CD4-positive, alpha-beta T cell treated with Interleukin-17A for 1 hour (primary cell): ENCODE results near the gene AP3S2.
"Not testable (repeated sequence)": the region's sequence is repeated elsewhere in the genome, so short reads cannot be mapped to it uniquely, and the experiment has no call there.

Experiments used
- DNase-seq: peaks from one replicate; pipeline ENCODE4 v3.0.0-alpha.2; 2020

Gene AP3S2

DNA sequence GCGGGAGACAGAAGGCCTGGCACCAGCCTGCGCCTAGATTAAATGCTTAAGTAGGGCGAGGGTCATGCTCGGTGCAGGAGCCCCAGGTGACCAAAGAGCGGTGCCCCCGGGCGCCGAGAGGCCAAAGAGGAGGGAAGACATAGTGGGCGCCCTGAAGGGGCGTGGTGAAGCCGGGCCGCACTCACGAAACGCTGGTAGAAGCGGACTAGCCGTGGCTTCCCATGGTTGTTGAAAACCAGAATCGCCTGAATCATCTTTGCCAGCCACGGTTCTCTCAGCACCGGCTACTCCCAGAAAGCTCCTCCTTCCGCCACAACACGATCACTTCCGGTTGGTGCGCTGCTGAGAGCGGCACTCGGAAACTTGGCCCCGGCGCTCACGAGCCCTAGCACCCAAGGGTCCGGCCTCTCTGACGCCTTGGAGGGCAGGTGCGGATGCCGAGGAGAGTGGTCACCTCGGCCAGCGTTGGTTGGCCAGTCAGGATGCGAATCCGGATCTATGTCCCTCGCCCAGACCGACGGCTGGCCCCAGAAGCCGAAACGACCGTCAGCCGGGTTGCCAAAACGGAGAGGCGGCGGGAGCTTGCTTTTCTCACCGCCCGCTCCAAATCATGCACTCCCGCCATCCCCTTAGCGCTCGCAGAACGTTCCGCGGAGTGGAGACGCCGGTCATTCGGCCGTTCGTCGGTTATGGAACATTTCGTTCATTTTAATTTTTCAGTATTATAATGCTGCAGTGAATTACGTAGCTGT is at the start of gene AP3S2:
Gene AP3S2, minus strand, starts transcription at position 299 of the 752 bp plus-strand sequence. Its CDS starts 45 bp downstream, at position 254.
- DNase-seq = peak; percentile 90

DNA sequence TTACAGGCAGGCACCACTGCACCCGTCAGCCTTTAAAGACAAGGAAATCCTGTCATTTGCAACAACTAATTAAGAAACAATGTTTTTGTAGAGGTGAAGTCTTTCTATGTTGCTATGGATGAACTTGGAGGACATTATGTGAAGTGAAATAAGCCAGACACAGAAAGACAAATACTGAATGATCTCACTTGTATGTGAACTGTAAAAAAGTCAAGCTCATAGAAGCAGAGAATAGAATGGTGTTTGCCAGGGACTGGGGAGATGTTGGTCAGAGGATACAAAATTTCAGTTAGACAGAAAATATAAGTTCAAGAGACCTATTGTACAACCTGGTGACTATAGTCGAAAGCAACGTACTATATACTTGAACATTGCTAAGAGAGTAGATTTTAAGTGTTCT is 46.1 kb upstream of the AP3S2 start:
- DNase-seq = no peak

DNA sequence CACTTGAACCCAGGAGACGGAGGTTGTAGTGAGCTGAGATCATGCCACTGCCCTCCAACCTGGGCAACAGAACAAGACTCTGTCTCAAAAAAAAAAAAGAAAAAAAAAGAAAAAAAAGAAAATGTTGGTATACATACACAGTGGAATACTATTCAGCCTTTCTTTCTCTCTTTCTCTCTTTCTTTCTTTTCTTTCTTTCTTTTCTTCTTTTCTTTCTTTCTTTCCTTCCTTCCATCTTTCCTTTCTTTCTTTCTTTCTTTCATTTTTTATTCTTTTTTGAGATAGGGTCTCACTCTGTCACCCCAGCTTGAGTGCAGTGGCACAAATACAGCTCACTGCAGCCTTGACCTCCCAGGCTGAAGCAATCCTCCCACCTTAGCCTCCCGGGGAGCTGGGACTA is 45.6 kb upstream of the AP3S2 start:
- DNase-seq = not testable (repeated sequence)

DNA sequence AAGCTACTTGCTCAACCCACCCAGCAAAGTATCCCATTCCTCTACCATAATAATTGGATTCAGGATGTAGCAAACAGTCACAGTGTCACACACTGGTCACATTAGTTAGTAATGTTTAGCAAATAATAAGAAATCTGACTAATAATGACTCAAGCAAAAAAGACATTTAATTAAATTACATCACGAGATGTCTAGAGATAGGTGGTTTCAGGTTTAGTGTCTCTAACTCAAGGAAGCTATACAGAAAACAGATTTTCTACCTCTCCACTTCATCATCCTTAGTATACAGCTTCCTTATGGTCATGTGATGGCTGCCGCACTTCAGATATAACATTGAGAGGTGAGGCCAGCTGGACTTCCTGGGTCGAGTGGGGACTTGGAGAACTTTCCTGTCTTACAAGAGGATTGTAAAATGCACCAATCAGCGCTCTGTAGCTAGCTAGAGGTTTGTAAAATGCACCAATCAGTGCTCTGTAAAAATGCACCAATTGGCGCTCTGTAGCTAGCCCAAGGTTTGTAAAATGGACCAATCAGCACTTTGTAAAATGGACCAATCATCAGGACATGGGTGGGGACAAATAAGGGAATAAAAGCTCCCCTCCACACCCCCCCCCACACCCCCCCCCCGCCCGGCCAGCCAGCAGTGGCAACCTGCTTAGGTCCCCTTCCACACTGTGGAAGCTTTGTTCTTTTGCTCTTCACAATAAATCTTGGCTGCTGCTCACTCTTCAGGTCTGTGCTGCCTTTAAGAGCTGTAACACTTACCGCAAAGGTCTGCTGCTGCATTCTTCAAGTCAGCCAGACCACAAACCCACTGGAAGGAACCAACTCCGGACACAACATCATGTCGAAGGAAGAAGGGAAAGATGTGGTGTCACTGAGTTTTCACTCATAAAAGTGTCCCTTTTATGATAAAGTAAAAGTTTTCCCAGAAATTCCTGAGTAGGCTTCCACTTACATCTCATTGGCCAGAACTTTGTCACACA is 43.9 kb upstream of the AP3S2 start:
- no peak for DNase-seq

DNA sequence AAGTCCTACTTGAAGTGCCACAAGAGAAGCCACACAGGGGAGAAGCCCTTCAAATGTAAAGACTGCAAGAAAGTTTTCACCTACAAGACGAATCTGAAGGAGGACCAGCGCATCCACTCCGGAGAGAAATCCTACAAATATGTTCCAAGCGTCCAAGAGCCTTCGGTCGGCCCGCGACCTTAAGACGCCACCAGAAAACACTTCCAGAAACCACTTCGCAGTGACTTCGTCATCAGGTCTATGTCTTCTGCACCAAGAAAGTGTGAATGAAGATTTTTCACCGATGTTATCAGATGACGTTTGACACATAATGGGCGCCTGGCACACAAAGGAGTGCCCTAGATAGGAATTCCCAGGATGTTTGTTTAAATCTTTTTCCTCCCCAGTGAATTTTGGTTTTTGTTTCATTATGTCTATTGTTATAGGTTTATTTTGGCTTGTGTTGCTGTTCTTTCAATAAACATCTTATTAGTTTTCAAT is 43.0 kb upstream of the AP3S2 start:
- DNase-seq = no peak

DNA sequence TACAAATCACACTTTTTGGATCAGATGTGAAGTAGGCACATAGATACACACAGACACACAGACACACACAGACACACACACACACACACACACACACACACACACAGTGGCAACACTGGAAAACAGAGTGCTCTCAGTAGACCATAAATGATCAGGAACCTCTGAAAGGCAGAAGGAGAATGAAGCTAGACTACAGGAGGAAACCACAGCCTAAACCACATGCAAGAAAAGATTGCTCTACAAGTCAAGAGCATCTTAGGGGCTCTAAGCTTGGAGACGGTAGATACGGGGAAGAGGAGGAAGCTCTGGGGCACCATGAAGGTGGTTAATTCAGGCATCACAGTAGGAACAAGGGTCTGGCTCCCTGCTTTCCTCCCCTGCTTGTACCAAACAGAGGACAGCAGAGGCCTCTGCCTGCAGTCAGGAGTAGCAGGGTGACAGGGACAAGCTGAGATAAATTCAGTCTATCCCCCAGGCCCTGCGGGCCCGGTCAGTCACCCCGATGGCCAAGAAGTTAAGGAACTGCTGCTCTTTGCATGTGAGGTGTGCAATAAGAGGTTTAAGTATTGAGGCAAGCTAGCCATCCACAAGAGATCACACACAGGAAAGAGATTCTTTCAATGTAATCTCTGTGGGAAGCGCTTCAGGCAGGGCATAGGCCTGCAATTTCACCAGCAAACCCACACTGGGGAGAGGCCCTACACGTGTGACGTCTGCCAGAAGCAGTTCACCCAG is 42.4 kb upstream of the AP3S2 start:
- DNase-seq = peak; percentile 44

DNA sequence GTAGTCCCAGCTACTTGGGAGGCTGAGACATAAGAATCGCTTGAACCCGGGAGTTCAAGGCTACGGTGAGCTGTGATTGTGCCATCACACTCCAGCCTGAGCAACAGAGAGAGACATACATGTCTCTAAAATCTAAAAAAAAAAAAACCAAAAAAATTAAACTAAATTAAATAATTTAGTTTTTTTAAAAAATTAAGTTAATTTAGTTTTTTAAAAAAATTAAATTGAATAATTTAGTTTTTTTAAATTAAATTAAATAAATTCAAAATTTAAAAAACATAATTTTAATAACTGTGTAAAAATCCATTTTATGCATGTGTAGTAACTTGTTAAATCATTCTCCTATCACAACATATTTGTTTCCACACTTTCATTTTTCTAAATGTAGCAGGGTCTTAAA is 39.1 kb upstream of the AP3S2 start:
- DNase-seq = no peak

DNA sequence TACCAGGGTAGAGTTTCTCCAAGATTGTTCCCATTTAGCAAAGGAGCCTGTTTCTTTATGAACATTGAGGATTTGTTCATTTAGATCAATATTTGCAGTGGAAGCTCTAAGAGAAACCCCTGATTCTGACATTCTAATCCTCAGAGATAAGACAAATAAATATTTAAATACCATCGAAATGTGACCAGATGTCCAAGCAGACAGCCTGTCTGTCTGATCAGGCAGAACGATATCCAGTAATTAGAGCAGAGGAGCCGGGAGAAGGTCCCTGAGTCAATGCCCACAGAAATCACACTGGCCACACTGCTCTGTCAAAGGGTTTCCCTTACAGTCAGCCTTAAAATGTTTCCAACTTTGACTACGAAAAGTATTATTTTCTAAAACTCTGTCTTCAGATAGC is 34.6 kb upstream of the AP3S2 start:
- DNase-seq = no peak

DNA sequence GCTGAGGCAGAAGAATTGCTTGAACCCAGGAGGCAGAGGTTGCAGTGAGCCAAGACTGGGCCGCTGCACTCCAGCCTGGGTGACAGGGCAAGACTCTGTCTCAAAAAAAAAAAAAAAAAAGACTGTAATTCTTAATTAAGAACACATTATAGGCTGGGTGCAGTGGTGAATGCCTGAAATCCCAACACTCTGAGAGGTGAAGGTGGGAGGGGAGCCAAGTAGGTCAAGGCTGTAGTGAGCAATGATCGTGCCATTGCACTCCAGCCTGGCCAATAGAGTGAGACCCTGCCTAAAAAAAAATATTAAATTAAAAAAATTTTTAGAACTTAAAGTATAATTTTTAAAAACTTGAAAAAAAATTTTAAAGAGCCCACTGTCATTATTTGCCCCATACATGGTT is 32.4 kb upstream of the AP3S2 start:
- no peak for DNase-seq

DNA sequence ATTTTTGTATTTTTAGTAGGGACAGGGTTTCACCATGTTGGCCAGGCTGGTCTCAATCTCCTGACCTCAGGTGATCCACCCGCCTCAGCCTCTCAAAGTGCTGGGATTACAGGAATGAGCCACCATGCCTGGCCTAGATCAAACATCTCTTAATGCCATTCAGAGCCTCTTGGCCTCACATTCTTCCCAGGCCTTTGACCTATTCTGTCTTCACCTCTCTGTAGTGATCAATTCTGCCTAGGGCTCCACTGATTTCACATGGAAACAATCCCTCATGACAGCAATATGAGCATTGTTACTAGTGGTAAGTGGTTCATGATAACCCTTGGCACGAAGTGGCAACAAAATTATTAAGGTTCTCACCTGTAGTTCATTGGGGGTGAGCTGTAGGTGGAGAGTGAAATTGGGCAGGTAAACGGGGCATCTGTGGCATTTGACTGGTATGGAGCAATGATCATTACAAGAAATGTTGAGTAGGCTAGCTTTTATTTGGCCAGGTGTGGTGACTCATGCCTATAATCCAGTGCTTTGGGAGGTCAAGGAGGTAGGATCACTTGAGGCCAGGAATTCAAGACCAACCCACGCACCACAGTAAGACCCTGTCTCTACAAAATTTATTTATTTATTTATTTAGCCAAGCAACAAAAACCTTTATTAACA is 23.8 kb upstream of the AP3S2 start:
- no peak for DNase-seq

DNA sequence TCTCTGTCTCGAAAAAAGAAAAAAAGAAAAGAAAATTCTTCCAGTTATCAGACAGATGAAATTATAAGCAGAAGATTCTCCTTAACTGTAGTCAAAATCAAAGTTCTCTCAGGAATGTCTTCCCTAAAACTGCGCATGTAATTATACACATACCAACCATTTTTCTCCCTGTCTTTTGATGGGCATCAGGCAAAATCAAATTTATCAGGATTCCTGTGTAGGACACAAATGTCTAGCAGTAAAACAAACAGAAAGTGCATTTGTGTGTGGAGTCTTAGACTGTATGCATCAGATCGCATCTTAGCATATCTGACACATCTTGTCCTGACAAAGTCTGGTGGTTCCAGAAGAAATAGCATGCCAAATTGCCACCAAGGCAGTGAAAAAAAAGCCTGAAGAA is 22.9 kb upstream of the AP3S2 start:
- no peak for DNase-seq

DNA sequence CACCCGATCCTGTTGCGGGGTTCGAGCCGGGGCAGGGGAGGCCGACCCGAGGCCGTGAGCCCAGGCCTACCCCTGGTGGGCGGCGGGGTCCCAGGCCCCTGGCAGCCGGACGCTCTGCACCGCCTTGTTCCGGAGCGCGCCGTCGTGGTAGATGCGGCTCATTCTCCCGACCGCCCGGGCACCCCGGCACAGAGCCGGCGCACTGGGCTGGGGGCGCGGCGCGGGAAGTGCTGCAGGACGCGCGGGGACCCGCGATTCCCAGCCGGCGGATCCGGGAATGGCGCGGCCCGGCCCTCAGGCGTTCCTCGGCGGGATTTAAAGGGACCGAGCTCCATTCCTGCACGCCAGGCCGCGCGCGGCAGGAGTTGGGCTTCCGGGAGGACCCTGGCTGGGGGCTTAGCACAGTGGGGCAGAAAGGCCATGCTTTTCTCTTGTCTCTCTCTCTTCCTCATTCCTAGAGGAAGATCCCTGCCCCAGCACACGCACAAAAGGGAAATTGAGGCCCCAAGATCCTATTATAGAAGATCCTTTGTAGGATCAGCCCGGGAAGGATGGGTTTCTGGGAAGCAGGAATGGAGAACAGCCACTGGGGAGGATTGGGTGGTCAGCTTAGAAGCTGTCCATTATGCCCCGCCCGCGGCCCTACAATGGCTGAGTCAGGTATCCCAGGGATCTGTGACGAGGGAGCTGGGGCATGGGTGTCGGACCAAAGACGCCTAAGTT is 19.0 kb upstream of the AP3S2 start, which contains the start of gene ARPIN:
Gene ARPIN, minus strand, starts transcription at position 279 of the 723 bp plus-strand sequence. Its CDS starts 117 bp downstream, at position 162.
- no peak for DNase-seq

DNA sequence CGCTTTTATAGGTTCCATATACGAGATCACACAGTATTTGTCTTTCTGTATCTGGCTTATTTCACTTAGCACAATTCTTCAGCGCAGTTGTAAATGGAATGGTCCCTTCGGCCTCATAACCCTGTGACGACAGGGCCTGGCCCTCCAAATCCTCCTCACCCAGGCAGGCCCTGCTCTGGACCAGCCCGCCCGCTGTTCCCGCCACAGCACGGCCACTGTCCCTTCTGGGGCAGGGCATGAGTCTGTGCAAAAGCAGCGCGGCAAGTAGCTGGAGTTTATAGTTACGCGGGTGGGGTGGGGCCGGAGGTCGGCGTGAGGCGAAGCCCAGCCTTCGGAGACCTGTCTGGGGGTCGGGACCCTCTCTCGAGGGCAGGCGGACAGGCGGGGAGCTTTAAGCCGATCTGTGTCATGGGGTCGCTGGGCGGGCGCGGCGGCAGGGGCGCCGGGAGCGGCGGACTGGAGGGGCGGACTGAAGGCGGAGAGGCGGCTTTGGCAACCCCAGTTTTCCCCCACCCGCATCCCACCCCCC is 18.4 kb upstream of the AP3S2 start:
- no peak for DNase-seq

DNA sequence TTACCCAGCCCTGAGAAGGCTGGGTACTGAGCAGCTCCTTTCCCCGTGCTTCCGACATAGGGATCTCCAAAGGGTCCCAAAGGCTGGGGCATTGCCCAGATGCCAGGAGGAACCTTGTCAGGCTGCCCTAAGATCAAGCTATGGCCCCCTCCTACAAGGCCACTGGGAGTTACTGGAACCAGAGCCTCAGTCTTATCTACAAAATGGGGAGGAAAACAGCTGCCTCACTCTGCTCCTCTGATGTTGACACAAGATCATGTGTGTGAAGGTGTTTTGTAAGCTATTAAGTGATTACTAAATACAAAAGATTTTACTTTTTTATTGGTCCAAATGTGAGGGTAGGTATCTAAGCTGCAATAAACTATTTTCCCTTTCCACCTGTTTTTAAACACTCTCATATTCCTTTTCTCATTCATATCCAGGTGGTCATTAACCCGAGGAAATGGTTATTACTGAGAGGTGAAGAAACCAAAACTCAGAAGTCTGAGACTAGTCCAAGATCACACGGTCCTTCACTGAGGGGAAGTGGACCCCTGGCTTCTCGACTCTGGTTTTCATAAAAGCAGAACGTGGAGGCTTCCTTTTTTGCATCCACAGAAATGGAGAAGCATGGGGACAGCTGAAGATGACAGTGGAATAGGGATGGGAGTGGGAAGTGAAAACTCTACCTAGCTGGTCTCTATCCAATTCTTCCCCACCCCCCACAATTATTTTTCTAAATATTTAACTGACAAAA is 17.3 kb upstream of the AP3S2 start:
- peak; percentile 13 for DNase-seq

DNA sequence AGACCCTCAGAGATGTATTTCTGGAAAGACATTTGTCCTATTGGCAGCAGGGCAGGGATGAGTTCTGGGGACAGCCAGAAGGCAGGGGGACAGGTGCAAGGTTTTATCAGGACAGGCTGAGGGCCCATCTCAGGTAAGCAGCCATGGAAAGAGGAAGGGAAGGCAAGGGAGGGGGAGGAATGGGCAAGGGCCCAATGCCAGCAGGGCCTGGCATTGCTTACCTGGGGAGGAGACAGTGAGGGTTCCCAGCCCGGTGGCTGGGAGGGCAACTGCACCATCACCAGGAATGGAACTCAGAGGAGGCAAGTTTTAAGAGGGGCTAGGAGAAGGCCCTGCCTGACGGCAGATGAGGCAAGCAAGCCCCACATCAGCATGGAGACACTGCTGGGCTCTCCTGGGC is 15.8 kb upstream of the AP3S2 start:
- DNase-seq = no peak

DNA sequence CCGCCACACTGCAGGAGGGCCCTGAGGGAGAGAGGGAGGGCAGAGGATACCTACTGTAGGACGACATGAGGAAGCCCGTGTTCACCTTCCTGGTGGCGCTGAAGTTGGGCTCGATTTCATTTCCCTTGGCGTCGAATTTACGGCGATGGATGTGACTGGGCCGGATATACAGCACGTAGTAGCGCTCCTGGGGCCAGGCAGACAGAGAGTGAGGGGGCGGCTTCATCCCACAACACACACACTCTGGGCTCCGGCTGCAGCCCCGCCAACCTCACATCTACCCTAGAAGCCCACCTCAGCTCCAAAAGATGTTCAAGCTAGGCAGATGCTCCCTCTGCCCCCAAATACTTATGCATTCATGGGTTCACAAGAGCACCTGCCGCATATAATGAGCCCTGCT is 14.4 kb upstream of the AP3S2 start:
- DNase-seq = no peak

DNA sequence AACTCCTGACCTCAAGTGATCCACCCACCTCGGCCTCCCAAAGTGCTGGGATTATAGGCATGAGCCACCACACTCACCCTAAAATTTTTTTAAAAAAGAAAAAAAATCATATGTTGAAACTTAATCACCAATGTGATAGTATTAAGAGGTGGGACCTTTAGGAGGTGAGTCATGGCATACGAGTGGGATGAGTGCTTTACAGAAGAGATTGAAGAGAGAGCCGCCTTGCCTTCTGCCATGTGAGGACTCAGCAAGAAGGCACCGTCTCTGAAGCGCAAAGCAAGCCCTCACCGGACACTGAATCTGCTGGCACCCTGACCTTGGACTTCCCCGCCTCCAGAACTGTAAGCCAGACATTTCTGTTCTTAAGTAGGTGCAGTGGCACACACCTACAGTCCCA is 13.5 kb upstream of the AP3S2 start:
- no peak for DNase-seq

DNA sequence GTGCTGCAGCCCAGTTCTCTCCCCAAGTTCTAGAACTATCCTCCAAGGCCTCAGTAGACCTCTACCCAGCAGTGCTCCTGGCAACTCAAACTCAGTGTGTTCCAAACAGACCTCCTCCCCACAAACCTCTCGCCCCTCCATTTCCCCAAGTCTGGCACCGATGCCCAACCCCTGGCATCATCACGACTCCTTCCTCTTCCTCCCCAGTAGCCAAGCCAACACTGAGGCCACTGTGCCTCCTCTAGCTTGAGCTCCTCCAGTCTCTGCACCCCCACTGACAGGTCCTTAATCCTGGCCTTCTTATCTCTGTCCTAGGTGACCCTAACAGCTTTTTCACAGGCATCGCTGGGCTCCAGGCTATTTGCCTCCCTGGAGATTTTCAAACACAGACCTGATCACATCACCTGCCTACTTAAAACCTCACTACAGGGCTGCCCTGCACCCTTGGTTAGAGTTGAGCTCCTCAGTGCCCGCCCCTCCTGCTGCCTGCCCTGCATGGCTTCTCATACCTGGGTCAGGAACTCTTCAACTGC is 12.1 kb upstream of the AP3S2 start:
- DNase-seq = no peak

DNA sequence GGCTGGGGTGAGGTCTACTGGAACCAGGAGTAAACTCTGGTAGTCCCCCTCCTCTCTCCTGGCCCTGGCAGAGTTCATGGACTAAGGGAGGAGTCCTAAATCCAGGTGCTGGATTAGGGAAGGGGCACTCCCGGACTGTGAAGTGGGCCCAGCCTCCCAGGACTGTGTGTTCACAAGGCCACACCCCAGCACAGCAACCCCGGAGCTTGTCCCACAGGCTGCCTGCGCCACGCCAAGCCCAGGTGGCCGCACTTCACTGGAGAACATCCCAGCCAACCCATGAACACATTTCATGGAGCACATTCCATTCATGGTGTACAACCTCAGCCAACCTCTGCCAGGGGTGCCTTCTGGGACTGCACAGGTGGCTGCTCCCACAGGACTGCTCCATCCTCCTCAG is 10.7 kb upstream of the AP3S2 start:
- DNase-seq = no peak

DNA sequence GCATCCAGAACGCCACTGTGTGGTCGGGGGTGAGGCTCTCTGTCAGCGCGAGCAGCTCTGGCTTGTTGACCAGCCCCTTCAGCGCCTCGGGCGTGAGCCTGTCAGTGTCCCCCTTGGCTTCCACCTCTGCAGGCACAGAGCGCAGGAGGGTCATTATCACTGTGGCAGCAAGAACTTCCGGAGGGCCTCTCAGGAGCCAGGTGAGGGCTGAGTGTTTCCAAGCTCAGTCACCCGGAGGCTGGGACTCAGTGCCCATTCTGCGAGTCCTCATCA is 10.0 kb upstream of the AP3S2 start:
- no peak for DNase-seq
